ENCODE data around the gene GNG5. TPM values are rescaled to one million over a fixed set of nuclear protein-coding genes. Genes with fewer than 3 reads are reported as not detected.

The GNG5 gene
- total RNA-seq, 1 experiment from 2014 or later, result 49.9 TPM

- Histone ChIP-seq H3K9me2 (replicated peaks; ENCODE audit: low read length) (no peaks in the 10 kb centered on the region), H4K20me1 (ENCODE audit: low read length) (peaks cover 27% of the 10 kb centered on the region), H3K9me3 (ENCODE audit: low read length) (no peaks in the 10 kb centered on the region), H3K27ac (ENCODE audit: low read length) (peak within 1 kb of the TSS; percentile 52), H3K4me2 (ENCODE audit: low read length) (peak within 1 kb of the TSS; percentile 91), H3K9ac (ENCODE audit: low read length) (peak within 1 kb of the TSS; percentile 79), H3K27me3 (ENCODE audit: low read length) (no peaks in the 10 kb centered on the region), H3K4me3 (ENCODE audit: low read length) (peak within 1 kb of the TSS; percentile 84), H3K79me2 (ENCODE audit: low read length) (peaks cover 55% of the 10 kb centered on the region), H3F3A (ENCODE audit: low read length, unreplicated experiment) (no peaks in the 10 kb centered on the region), H2AFZ (ENCODE audit: low read length) (peak within 1 kb of the TSS; percentile 99), H3K36me3 (ENCODE audit: low read depth, low read length) (peaks cover 28% of the 10 kb centered on the region), H3K4me1 (ENCODE audit: insufficient read depth, low read length) (peaks cover 30% of the 10 kb centered on the region)
- TF ChIP-seq EZH2 (IDR thresholded peaks at IDR 0.05; ENCODE audit: low read length, unreplicated experiment), result no peak
- no peak for TF ChIP-seq CTCF (conservative IDR thresholded peaks at IDR 0.05; ENCODE audit: low read depth, low read length)
- TF ChIP-seq EZH2phosphoT487 (IDR thresholded peaks at IDR 0.05; ENCODE audit: borderline replicate concordance, low read length), result no peak
- intact Hi-C loops (cut with micrococcal nuclease), result loop anchor here (1.0 kb wide), 1 partner anchor 125 kb away; no protein-coding TSS in a partner anchor
- ATAC-seq (peak; percentile 96), DNase-seq (peak; percentile 79)
- CTCF ChIA-PET, result interaction anchor here (0.8 to 1.1 kb wide), 2 partner anchors 36 to 37 kb away, joined by 3 to 4 read pairs; no protein-coding TSS in a partner anchor
- POLR2A ChIA-PET (ENCODE audit: unreplicated experiment), result no interaction called here
- BruUV-seq (replicated peaks), result TSS peak; percentile 95
Observed at GRCh38 chr1:84478876-84479868, 27.2 kb downstream of the GNG5 start, which contains the start of gene RPF1. RPF1 (plus strand) TSS chr1:84479266; CDS start chr1:84479282, 16 bp downstream.

DNA sequence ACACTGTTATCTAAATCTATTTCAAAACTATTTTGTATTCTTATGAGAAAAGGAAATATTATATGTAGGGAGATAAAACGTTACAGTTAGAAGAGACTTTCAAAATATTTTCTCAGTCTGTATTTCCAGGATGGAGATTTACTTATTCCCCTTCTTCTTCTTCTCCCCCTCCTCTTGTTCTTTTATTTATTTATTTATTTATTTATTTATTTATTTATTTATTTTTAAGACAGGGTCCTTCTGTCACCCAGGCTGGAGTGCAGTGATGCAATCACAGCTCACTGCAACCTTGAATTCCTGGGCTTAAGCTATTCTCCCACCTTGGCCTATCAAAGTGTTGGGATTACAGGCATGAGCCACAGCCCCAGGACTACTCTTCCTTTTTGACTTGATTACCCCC lies 30.2 kb downstream of the GNG5 start:
- no TSS peak for BruUV-seq (replicated peaks)
- Histone ChIP-seq H4K20me1 (ENCODE audit: low read length) (peaks cover 18% of the 10 kb centered on the region), H2AFZ (ENCODE audit: low read length) (no peak overlapping the region), H3K27ac (ENCODE audit: low read length) (no peak overlapping the region), H3K9me2 (replicated peaks; ENCODE audit: low read length) (no peaks in the 10 kb centered on the region), H3K27me3 (ENCODE audit: low read length) (no peaks in the 10 kb centered on the region), H3K4me2 (ENCODE audit: low read length) (no peak overlapping the region), H3F3A (ENCODE audit: low read length, unreplicated experiment) (no peaks in the 10 kb centered on the region), H3K79me2 (ENCODE audit: low read length) (peaks cover 26% of the 10 kb centered on the region), H3K36me3 (ENCODE audit: low read depth, low read length) (peaks cover 3% of the 10 kb centered on the region; the same call in 1 of the 2 replicates), H3K4me1 (ENCODE audit: insufficient read depth, low read length) (peaks cover 15% of the 10 kb centered on the region), H3K9me3 (ENCODE audit: low read length) (no peaks in the 10 kb centered on the region), H3K9ac (ENCODE audit: low read length) (no peak overlapping the region), H3K4me3 (ENCODE audit: low read length) (no peak overlapping the region)
- ATAC-seq, result no peak
- intact Hi-C loops (cut with micrococcal nuclease), result no loop called here
- ChIA-PET CTCF (no interaction called here), POLR2A (ENCODE audit: unreplicated experiment) (no interaction called here)
- TF ChIP-seq EZH2 (IDR thresholded peaks at IDR 0.05; ENCODE audit: low read length, unreplicated experiment) (no peak), CTCF (conservative IDR thresholded peaks at IDR 0.05; ENCODE audit: low read depth, low read length) (no peak)
- no peak for DNase-seq

DNA sequence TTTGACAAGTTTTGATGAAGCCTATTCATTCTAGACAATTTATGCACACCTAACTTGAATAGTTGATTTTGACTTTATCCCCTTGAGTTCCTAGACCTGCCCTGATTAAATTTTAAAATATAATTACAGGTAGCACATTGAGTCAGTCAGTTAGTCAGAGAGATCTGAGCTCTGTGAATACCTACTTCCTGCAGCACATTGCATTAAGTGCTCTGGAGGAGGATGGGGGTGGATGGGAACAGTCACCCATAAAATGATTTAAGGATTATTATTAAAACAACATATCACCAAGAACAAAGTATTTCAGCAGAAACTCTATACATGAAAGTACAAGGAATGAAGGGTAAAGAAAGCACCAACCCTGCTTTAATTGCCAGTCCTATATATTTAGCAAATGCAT lies 39.1 kb downstream of the GNG5 start:
- no peaks in the 10 kb centered on the region for H3F3A ChIP-seq (ENCODE audit: low read length, unreplicated experiment)

More for the DNA sequence above, 39.1 kb downstream of the GNG5 start:
- intact Hi-C loops (cut with micrococcal nuclease), result no loop called here
- ChIA-PET POLR2A (ENCODE audit: unreplicated experiment) (no interaction called here), CTCF (no interaction called here)
- Histone ChIP-seq H3K79me2 (ENCODE audit: low read length) (no peaks in the 10 kb centered on the region), H2AFZ (ENCODE audit: low read length) (no peak overlapping the region), H3K9me2 (replicated peaks; ENCODE audit: low read length) (no peaks in the 10 kb centered on the region), H3K27me3 (ENCODE audit: low read length) (no peaks in the 10 kb centered on the region), H3K9me3 (ENCODE audit: low read length) (no peaks in the 10 kb centered on the region), H3K4me1 (ENCODE audit: insufficient read depth, low read length) (no peaks in the 10 kb centered on the region), H4K20me1 (ENCODE audit: low read length) (no peaks in the 10 kb centered on the region), H3K4me3 (ENCODE audit: low read length) (no peak overlapping the region), H3K9ac (ENCODE audit: low read length) (no peak overlapping the region), H3K4me2 (ENCODE audit: low read length) (no peak overlapping the region), H3K27ac (ENCODE audit: low read length) (no peak overlapping the region), H3K36me3 (ENCODE audit: low read depth, low read length) (no peaks in the 10 kb centered on the region)
- peak; percentile 38; the same call in 1 of the 2 replicates for ATAC-seq
- TF ChIP-seq EZH2 (IDR thresholded peaks at IDR 0.05; ENCODE audit: low read length, unreplicated experiment), result no peak
- TF ChIP-seq EZH2phosphoT487 (IDR thresholded peaks at IDR 0.05; ENCODE audit: borderline replicate concordance, low read length), result no peak
- TF ChIP-seq CTCF (conservative IDR thresholded peaks at IDR 0.05; ENCODE audit: low read depth, low read length), result no peak
- DNase-seq, result peak; percentile 17
- no TSS peak for BruUV-seq (replicated peaks)
